OCI-LY1 (cell line): ENCODE measurements around the gene SCNM1.

Experiments
- H2AFZ ChIP-seq: fragments of 200-600 bp; sonication (generic), shearing (Covaris generic); 2 replicates; pipeline ENCODE4 v1.6.0; 2014; ENCODE audit warnings: antibody characterized with exemption, mild to moderate bottlenecking, low read length
- H3F3A ChIP-seq: fragments of 200-600 bp; sonication (generic), shearing (Covaris generic); 2 replicates; pipeline ENCODE4 v1.6.0; 2014; ENCODE audit warnings: mild to moderate bottlenecking, antibody characterized with exemption, low read length, moderate library complexity; ENCODE audit not compliant: insufficient read depth
- H3K27ac ChIP-seq: fragments of 200-600 bp; sonication (generic); 2 replicates; pipeline ENCODE4 v1.5.1; 2014; ENCODE audit warnings: low read length, mixed run types, mild to moderate bottlenecking, low read depth; ENCODE audit not compliant: poor library complexity, severe bottlenecking
- H3K27me3 ChIP-seq: fragments of 200-600 bp; sonication (generic); 2 replicates; pipeline ENCODE4 v1.6.0; 2014; ENCODE audit warnings: antibody characterized with exemption, mild to moderate bottlenecking, low read length, moderate library complexity; ENCODE audit not compliant: insufficient read depth
- H3K36me3 ChIP-seq: fragments of 200-600 bp; sonication (generic); 2 replicates; pipeline ENCODE4 v1.6.1; 2014; ENCODE audit warnings: mild to moderate bottlenecking, antibody characterized with exemption, low read length, moderate library complexity, mixed read lengths; ENCODE audit not compliant: insufficient read depth
- H3K4me1 ChIP-seq: fragments of 200-600 bp; sonication (generic); 2 replicates; pipeline ENCODE4 v1.5.1; 2014; ENCODE audit warnings: mild to moderate bottlenecking, low read length, moderate library complexity; ENCODE audit not compliant: insufficient read depth, severe bottlenecking
- H3K4me2 ChIP-seq: fragments of 200-600 bp; sonication (generic), shearing (Covaris generic); 2 replicates; pipeline ENCODE4 v1.6.1; 2014; ENCODE audit warnings: low read length
- H3K4me3 ChIP-seq: fragments of 200-600 bp; sonication (generic); 2 replicates; pipeline ENCODE4 v1.5.1; 2014; ENCODE audit warnings: low read length, low read depth, mild to moderate bottlenecking, mixed read lengths; ENCODE audit not compliant: poor library complexity, severe bottlenecking
- H3K79me2 ChIP-seq: fragments of 200-600 bp; shearing (Covaris generic); 2 replicates; pipeline ENCODE4 v1.6.1; 2016; ENCODE audit warnings: mixed run types, low read length, mixed read lengths; ENCODE audit not compliant: insufficient read depth
- H3K9ac ChIP-seq: fragments of 200-600 bp; sonication (generic), shearing (Covaris generic); 2 replicates; pipeline ENCODE4 v1.6.1; 2014; ENCODE audit warnings: mild to moderate bottlenecking, low read length, mixed read lengths
- H3K9me2 ChIP-seq: fragments of 200-600 bp; sonication (generic), shearing (Covaris generic); 2 replicates; pipeline ENCODE4 v1.6.1; 2014; ENCODE audit warnings: low read depth, mild to moderate bottlenecking, low read length, mixed read lengths
- H3K9me3 ChIP-seq: fragments of 200-600 bp; shearing (Covaris generic); 2 replicates; pipeline ENCODE4 v1.6.1; 2014; ENCODE audit warnings: low read length, mixed read lengths
- H4K20me1 ChIP-seq: fragments of 200-600 bp; sonication (generic), shearing (Covaris generic); 2 replicates; pipeline ENCODE4 v1.6.0; 2016; ENCODE audit warnings: mild to moderate bottlenecking, low read length; ENCODE audit not compliant: insufficient read depth
- EZH2 ChIP-seq: fragments of 200-600 bp; sonication (generic), shearing (Covaris generic); IDR thresholded peaks from 2 replicates; pipeline ENCODE4 v1.8.0; 2017; ENCODE audit warnings: borderline replicate concordance, mixed run types, mild to moderate bottlenecking, antibody characterized with exemption, low read length, moderate library complexity, mixed read lengths
- TF ChIP-seq, protein P1 (sequence below): fragments of 200-600 bp; sonication (generic), shearing (Covaris generic); IDR thresholded peaks from 2 replicates; pipeline ENCODE4 v1.5.1; 2017; ENCODE audit warnings: mild to moderate bottlenecking, antibody characterized with exemption, low read length, moderate library complexity, mixed read lengths

SCNM1 gene

DNA sequence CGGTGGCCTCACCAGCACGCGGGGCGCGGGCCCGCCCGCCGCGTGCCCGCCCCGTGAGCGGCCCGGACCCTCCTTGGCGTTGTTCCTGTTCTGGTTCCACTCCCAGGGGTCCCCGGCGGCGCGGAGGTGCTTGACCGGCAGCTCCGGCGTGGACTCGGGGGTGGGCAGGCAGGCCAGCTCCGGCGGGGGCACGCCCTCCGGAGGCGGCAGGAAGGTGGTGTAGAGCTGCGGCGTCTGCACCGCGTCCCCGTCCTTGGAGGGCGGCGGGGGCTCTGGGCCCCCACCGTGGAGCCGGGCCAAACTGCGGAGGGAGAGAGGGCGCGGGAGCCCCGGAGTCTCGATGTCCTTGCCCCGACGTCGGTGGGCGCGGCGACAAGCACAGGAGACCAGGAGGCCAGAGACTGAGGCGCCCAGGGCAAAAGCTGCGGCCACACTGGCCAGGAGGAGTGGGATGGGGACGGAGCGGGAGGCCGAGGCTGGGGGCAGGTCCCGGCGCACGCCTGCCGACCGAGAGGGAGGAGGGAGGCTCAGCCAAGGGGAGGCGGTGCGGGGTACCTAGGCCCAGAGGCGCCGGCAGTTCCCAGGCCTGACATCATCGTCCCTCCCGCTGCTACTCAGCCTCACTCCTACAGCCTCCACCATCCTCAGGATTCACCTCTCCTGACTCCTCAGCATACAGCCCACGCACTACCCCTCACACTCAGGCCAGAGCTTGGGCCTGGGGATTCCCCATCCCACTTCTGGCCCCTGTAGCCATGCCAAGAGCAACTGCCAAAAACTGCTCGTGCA is 32.7 kb upstream of the SCNM1 start:
- H3K9ac ChIP-seq: no peak overlapping the region
- H3F3A ChIP-seq: no peaks in the 10 kb centered on the region
- H2AFZ ChIP-seq: no peak overlapping the region
- H3K9me2 ChIP-seq: no peaks in the 10 kb centered on the region
- H3K4me2 ChIP-seq: no peak overlapping the region
- no peak overlapping the region for H3K27ac ChIP-seq
- no peaks in the 10 kb centered on the region for H3K9me3 ChIP-seq
- no peaks in the 10 kb centered on the region for H3K36me3 ChIP-seq
- H4K20me1 ChIP-seq: no peaks in the 10 kb centered on the region
- H3K4me1 ChIP-seq: peaks cover 15% of the 10 kb centered on the region
- no peaks in the 10 kb centered on the region for H3K79me2 ChIP-seq
- no peaks in the 10 kb centered on the region; the same call in 1 of the 2 replicates for H3K27me3 ChIP-seq
- no peak overlapping the region for H3K4me3 ChIP-seq
- TF ChIP-seq EZH2: no peak
- TF ChIP-seq, protein P1, sequence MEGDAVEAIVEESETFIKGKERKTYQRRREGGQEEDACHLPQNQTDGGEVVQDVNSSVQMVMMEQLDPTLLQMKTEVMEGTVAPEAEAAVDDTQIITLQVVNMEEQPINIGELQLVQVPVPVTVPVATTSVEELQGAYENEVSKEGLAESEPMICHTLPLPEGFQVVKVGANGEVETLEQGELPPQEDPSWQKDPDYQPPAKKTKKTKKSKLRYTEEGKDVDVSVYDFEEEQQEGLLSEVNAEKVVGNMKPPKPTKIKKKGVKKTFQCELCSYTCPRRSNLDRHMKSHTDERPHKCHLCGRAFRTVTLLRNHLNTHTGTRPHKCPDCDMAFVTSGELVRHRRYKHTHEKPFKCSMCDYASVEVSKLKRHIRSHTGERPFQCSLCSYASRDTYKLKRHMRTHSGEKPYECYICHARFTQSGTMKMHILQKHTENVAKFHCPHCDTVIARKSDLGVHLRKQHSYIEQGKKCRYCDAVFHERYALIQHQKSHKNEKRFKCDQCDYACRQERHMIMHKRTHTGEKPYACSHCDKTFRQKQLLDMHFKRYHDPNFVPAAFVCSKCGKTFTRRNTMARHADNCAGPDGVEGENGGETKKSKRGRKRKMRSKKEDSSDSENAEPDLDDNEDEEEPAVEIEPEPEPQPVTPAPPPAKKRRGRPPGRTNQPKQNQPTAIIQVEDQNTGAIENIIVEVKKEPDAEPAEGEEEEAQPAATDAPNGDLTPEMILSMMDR: no peak

DNA sequence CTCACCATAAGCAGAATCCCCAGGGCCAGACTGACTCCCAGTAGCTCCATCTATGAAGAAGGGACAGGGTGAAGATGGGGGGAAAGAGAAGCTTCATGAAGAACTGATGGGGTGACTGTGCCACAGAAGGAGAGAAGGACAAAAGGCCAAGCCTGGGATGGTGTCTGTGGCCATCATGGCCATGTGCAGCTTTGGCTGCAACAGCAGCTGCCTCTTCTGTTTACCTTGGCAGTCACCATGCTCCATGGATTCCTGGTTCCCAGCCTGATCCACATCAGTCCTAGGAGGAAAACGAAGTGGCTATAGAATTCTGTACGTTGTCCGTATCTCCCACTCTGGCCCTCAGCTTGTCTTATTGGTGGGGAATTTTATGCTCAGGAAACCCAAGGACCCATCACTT is 31.5 kb upstream of the SCNM1 start:
- no peaks in the 10 kb centered on the region; the same call in 1 of the 2 replicates for H3K27me3 ChIP-seq
- H3K9ac ChIP-seq: no peak overlapping the region
- H3K4me3 ChIP-seq: no peak overlapping the region
- H3K9me3 ChIP-seq: no peaks in the 10 kb centered on the region
- H2AFZ ChIP-seq: no peak overlapping the region
- no peaks in the 10 kb centered on the region for H3K36me3 ChIP-seq
- H3K4me2 ChIP-seq: no peak overlapping the region
- H3K27ac ChIP-seq: no peak overlapping the region
- no peaks in the 10 kb centered on the region for H3F3A ChIP-seq
- TF ChIP-seq, protein P1: no peak
- TF ChIP-seq EZH2: no peak
- peaks cover 15% of the 10 kb centered on the region for H3K4me1 ChIP-seq
- H3K79me2 ChIP-seq: no peaks in the 10 kb centered on the region
- no peaks in the 10 kb centered on the region for H3K9me2 ChIP-seq
- no peaks in the 10 kb centered on the region for H4K20me1 ChIP-seq

DNA sequence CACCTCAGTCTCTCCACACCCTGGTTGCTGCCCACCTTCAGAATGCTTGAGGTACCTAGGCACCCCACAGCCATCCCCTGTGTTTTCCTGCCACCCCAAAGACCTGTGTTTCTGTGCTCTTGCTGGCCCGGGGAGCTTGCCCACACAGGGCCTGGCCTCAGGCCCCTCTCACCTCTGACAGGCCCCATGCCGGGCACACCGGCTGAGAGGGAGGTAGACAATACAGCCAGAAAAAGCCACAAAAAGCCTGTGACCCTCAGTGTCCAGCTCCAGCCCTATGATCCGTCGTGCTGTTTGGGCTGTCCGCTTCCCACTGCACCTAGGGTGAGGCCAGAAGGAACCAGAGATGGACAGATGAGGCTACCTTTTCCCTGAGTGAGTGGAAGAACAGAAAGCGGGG is 31.0 kb upstream of the SCNM1 start:
- Histone ChIP-seq H3K4me1 (peaks cover 15% of the 10 kb centered on the region), H3K4me2 (no peak overlapping the region), H3F3A (no peaks in the 10 kb centered on the region), H2AFZ (no peak overlapping the region), H3K27me3 (peaks cover under 1% of the 10 kb centered on the region; the same call in 1 of the 2 replicates), H3K79me2 (no peaks in the 10 kb centered on the region), H3K9me3 (no peaks in the 10 kb centered on the region), H3K9me2 (no peaks in the 10 kb centered on the region), H3K27ac (no peak overlapping the region), H4K20me1 (no peaks in the 10 kb centered on the region), H3K9ac (no peak overlapping the region), H3K4me3 (no peak overlapping the region), H3K36me3 (no peaks in the 10 kb centered on the region)
- TF ChIP-seq EZH2: no peak
- TF ChIP-seq, protein P1: no peak
